Activated T-cell treated with anti-CD3 and anti-CD28 coated beads for 4 hours (primary cell): Measurements from ENCODE around the gene AIF1.

Experiments used
- DNase-seq: peaks from one replicate; pipeline ENCODE4 v3.0.0-alpha.2; 2020

Gene AIF1

DNA sequence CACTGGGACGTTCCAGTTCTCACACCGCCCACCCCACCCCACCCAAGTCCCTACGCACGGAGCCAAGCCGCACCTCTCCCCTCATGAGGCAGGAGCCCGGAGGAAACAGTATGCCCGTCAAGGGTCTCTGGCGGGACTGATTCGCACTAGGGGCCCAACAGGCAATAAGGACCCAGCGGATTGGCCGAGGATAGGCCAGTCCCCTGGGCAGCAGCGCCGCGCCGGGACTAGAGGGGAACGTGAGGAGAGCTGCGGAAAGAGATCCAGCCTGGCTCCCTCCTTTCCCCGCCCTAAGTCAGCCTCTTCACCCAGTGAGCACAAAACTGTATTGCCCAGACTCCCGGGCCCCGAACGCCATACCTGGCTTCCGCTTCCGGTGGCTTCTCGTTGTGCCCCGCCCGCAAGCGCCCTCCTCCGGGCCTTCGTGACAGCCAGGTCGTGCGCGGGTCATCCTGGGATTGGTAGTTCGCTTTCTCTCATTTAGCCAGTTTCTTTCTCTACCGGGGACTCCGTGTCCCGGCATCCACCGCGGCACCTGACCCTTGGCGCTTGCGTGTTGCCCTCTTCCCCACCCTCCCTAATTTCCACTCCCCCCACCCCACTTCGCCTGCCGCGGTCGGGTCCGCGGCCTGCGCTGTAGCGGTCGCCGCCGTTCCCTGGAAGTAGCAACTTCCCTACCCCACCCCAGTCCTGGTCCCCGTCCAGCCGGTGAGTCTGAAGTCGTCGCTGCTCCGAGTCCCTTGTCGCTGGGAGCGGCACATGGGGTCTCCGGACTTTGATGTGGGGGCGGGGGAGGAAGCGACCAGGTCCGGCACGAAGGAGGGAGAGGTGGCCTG lies 50.7 kb downstream of the AIF1 start, which contains the start of gene CSNK2B:
Gene CSNK2B (plus strand): TSS at position 580 of the 836 bp plus-strand sequence. CDS start 752 bp downstream, outside the sequence.
- DNase-seq = peak; percentile 95

DNA sequence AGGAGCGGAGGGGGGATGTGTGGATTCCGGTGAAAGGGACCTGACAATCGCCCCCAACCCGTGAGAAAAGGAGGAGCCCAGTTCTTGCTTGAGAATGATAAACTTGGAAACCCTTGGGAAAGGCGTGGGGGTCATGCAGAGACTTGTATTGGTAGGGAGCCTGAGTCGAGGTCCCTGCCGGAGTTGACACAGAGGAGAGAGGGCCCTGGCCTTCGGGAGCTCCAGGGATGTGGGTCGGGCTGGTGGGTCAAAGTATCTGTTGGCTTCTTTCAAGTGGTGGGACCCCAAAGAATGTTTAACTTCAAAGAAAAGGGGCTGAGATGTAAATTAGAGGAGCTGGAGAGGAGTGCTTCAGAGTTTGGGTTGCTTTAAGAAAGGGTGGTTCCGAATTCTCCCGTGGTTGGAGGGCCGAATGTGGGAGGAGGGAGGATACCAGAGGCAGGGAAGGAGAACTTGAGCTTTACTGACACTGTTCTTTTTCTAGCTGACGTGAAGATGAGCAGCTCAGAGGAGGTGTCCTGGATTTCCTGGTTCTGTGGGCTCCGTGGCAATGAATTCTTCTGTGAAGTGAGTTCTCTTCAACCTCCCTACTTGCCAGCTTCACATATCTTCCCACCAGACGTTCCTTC lies 51.4 kb downstream of the AIF1 start:
- DNase-seq = no peak
